ENCODE results near the gene SLX9.

The SLX9 gene

GRCh38 chr21:44994047-44994694, 54.3 kb downstream of the SLX9 start:
- no peak for DNase-seq

GRCh38 chr21:44994695-44995342, 55.0 kb downstream of the SLX9 start:
- DNase-seq: no peak

- no peak for DNase-seq
Observed at GRCh38 chr21:44995343-44995941, 55.6 kb downstream of the SLX9 start.

- DNase-seq: no peak
Observed at GRCh38 chr21:44996096-44996495, 56.3 kb downstream of the SLX9 start.

GRCh38 chr21:44996501-44996921, 56.7 kb downstream of the SLX9 start:
- no peak for DNase-seq

- DNase-seq: no peak
Observed at GRCh38 chr21:44996983-44997936, 57.4 kb downstream of the SLX9 start.

- no peak for DNase-seq
Observed at GRCh38 chr21:44998086-44998620, 58.3 kb downstream of the SLX9 start.

GRCh38 chr21:44998621-44999427, 59.0 kb downstream of the SLX9 start:
- no peak for DNase-seq

GRCh38 chr21:44999428-44999971, 59.7 kb downstream of the SLX9 start:
- DNase-seq: no peak

GRCh38 chr21:44999972-45000636, 60.3 kb downstream of the SLX9 start:
- no peak for DNase-seq

GRCh38 chr21:45000637-45001133, 60.9 kb downstream of the SLX9 start:
- DNase-seq: no peak

- peak; percentile 50 for DNase-seq
Observed at GRCh38 chr21:45001134-45002095, 61.6 kb downstream of the SLX9 start.

- no peak for DNase-seq
Observed at GRCh38 chr21:45002381-45003204, 62.8 kb downstream of the SLX9 start.

- no peak for DNase-seq
Observed at GRCh38 chr21:45003331-45004058, 63.7 kb downstream of the SLX9 start.

GRCh38 chr21:45004059-45004422, 64.2 kb downstream of the SLX9 start:
- no peak for DNase-seq

GRCh38 chr21:45004481-45005247, 64.8 kb downstream of the SLX9 start:
- no peak for DNase-seq

- DNase-seq: no peak
Observed at GRCh38 chr21:45006536-45007095, 66.8 kb downstream of the SLX9 start.
